NCI-H524 treated with DMSO at 0.1 percent for 48 hours (cell line): ENCODE results near the gene PAF1.
"Not testable (repeated sequence)": the region's sequence is repeated elsewhere in the genome, so short reads cannot be mapped to it uniquely, and the experiment has no call there.

Experiments used
- DNase-seq: peaks from one replicate; lab custom pipeline; 2025; lab: John Stamatoyannopoulos, UW

The PAF1 gene

DNA sequence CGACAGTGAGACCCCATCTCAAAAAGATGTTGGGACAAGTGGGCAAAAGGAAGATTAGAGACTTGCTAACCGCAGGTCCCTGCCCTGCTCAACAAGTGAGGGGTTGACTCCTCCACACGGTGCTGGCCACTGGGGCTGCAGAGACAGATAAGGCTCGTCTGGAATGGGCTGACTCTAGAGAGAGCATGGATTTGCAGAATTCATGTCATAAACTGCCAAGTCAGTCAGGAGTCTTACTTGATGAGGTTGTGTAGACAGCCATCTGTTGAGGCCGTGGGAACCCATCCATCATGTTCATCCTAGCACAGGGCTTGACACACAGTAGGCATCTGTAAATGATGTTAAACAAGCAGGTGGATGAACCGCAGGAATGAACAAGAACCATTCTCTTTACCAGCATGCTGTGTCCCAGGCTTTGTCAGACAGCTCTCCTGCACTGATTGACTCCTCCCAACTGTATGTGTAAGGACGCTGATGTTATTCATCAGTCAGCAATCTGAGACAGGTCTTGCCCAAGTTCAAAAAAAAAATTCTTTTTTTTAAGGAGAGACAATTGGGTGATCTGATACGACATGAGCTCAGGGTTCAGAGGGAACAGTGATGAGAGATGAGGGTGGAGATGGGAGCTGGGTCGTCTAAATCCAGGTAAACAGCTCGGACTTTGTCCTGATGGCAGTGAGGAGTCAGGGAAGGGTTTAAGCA lies 8.8 kb downstream of the PAF1 start:
- no peak for DNase-seq

DNA sequence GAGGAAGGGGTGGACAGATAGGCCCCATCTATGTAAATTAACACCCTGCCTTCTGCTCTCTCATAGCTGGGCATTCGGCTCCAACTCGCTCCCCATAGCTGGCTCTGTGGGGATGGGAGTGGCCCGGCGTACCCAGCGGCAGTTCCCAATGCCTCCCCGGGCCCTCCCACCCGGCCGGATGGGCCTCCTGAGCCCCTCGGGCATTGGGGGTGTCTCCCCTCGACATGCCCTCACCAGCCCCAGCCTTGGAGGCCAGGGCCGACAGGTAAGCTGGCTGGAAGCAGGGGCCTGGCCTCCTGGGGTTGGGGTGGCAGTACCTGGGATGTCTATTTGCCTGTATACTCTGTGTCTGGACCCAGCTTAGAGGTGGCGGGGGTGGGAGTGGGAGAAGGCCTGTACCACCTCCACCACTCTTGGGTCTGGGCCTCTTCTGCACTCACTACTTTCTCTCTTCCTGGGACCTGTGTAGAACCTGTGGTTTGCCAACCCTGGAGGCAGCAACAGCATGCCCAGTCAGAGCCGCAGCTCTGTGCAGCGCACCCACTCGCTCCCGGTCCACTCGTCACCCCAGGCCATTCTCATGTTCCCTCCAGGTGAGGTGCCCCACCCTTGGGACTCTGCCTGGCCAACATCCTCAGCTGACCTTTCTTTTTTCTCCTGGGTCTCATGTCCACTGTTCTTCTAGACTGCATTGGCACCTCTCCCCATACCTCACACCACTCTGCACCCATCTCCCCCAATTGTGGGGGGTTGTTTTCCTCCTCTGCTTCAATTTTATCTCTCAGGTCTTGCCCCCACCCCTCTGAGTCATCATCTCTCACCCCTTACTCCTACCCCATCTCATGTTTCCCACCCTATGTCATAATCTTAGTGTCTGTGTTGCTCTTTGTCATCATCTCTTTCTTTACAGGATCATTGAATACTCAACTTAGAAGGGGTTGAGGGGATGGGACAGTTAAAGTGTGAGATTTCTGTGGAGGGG lies 10.1 kb downstream of the PAF1 start:
- no peak for DNase-seq

DNA sequence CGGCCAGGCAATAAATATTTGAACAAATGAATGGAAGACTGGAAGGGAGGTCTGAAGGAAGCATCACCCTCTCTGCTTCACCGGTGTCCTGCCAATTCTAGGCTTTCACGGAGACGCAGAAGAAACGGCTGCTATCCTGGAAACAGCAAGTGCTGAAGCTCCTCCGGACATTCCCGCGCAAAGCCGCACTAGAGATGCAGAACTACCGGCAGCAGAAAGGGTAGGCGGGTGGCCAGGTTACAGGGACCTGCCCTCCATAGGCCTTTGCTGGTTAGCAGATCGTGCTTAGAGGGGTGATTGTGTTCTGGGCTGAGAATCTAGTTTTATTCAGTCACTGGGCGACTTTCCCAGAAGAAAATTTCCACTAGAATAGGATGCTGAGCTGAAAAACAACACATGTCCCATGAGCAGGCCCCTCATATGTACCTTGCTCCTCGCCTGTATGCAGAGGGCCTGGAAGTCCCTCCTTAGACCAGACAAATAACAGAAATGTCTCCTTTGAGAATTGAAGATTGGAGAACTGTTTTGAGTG lies 11.0 kb downstream of the PAF1 start:
- no peak for DNase-seq

DNA sequence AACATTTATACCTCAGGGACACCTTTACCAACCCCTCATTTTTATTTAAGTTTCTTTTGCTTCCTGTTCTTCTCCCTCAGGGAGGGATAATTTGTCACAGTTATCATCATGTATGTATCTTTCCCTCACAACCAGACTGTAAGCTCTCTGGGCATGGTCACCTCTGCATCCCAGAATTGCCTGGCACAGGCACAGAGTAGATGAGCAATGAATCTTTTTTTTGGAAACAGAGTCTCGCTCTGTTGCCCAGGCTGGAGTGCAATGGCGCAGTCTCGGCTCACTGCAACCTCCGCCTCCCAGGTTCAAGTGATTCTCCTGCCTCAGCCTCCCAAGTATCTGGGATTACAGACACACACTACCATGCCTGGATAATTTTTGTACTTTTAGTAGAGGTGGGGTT lies 11.5 kb downstream of the PAF1 start:
- not testable (repeated sequence) for DNase-seq

DNA sequence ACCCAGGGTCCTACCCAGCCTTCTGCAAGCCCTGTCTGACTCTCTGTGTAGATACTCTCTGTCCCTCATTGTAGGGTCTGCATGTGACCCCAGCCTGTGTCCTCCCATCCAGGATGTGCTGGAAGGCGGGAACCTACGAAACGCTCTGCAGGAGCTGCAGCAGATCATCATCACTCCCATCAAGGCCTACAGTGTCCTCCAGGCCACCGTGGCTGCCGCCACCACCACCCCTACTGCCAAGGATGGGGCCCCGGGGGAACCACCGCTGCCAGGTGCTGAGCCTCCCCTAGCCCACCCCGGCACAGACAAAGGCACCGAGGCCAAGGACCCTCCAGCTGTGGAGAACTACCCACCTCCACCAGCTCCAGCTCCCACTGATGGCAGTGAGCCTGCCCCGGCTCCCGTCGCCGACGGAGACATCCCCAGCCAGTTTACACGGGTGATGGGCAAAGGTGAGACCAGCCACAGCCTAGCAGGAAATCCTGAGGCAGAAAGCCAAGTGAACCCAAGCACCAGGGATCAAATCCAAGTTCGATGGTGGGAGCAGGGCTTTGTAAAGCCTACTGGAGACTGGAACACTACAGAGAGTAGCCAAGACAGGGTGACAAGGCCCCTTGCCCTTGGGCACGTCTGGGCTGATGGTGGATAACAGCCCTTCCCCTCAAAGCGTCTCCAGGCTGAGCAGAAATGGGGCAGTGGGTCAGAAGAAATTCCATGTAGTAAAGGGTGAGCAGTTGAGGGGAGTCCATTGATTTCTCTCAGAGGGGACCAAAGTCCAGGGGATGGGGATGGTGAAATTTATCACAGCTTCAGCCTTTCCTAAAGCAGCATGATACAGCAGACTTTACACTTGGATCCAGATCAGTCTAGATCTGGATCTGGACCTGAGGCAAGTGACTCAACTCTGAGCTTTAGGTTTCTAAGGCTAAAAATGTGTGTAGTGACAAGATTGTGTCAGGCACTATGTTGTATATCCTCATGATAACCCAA lies 13.2 kb downstream of the PAF1 start:
- DNase-seq, result no peak

DNA sequence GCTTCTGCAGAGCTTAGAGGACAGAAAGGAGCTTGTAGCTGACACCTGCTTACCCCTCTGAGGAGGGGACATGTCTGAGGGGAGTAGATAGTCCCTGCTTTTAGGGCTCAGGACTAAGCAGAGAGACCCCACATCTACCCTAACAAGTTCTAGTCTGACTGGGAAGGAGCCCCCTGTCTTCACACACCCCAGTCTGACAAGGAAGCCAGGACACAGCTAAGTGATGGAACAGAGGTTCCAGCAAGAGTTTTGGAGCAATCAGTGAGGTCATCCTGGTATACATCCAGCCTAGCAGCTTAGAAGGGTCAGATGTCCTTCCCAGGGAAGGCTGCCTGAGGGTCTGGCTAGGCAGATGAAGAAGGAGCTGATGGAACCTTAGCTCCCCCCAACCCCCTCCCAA lies 15.0 kb downstream of the PAF1 start:
- no peak for DNase-seq

DNA sequence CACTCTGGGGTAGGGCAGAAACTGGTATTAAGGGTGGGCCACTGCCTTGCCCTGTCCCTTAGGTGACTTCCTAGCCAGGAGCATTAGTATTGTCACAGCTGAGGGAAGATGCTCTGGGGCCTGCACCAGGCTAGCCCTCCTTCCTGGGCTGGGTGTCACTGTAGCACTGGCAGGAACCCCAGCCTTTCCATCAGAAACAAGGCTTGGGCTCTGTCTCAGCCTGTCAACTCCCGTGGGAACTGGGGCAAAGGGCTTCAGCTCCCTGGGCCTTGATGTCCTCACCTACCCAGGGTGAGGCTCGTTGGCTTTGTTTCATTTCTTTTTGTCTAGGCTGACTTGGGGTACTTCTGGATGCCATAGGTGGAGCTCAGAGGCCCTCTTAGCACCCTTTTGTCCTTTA lies 18.0 kb downstream of the PAF1 start:
- DNase-seq, result no peak

DNA sequence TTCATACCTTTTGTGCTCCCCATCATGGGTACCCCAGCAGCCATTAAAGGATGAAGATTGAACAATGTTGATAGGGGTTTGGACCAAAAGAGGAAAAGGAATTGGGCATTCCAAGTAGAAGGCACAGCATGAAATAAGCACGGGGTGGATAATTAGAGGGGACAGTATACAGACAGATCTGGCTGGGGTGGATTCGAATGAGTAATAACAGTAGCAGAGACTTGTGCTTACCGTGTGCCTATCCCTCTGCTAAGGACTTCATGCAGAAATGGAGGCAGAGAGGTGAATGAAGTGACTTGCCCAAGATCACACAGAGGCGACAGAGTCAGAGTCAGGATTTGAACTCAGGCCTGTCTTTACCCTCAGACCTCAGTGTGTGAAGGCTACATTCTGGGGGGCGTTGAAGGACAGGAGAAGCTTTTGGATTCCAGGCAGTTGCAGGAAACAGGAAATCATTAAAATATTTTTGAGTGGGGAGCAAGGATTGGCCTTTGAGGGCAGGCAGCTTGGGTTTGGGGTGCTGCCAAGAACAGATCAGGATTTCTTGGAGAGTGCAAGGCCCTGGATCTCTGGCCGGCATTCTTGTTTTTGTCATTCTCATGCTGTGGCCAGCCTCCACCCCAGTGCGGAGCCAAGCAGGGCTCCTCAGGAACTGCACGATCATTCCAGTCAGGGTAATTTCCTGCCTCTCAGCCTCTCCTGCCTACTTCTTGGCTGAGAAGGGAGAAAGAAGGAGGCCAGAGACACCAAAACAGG lies 18.7 kb downstream of the PAF1 start:
- no peak for DNase-seq

DNA sequence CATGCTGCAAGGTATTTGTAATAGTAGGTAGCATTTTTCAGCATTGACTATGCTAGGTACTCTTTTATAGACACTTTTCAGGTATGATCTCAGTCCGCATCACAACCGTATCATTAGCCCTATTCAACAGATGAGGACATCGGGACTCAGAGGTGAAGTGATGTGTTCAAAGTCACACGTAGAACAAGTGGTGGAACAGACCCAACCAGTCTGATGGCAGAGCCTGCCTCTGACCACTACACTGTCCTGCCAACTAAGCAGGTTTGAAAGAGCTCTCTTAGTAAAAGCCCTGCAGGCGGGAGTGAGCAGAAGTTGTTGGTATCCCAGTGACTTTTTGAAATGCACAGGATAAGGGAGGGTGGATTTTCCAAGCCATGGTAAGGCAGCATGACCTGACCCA lies 20.2 kb downstream of the PAF1 start:
- no peak for DNase-seq

DNA sequence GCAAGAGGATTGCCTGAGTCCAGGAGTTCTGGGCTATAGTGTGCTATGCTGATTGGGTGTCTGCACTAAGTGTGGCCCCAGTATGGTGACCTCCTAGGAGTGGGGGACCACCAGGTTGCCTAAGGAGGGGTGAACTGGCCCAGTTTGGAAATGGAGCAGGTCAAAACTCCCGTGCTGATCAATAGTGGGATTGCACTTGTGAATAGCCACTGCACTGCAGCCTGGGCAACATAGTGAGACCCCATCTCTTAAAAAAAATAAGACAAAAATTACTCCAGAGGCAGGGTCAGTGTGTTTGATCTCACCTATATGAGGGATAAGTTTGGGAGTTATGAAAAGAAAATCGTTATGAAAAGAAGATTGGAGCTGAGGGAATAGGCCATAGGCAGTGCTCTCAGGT lies 21.7 kb downstream of the PAF1 start:
- no peak for DNase-seq

DNA sequence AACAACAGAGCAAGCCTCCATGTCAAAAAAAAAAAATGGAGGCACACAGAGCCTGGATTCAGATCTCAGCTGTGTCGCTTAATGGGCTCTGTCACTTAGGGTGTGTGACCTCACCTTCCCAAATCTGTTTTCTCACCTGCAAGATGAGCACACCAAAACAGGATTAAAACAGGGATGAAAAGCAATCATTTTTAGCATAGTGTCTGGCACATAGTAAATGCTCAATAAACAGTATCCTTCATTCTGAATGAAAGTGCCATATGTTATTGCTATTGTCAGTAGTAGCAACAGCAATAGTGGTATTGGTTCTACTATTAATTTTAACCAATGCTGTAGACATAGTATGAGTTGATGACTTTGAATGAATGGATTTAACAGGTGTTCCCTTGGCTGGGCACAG lies 25.4 kb downstream of the PAF1 start:
- no peak for DNase-seq

DNA sequence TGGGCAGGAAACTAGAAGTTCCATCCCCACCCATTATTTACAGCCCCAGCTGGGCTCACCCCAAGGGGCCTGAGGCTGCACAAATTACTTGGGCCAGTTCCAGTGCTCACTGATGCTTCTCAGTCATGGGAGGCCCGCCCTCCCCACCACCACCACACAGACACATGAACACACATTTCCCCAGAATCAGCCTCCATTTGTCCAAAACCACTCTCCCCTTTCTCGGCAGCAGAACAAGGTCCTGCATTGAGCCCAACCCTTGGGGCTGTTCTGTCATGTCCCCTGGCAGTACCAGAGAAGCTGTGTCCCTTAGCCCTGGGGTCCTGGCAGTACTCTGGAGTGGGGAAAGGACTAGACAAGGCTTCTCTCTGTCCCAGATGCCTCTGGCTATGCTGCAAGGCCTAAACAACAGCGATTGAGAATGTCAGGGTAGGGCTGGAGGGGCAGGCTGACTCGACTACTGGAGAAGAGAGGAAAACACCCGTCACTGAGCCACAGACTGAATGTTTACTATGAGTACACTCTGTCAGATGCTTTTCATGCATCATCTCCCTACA lies 26.9 kb downstream of the PAF1 start:
- DNase-seq, result no peak

DNA sequence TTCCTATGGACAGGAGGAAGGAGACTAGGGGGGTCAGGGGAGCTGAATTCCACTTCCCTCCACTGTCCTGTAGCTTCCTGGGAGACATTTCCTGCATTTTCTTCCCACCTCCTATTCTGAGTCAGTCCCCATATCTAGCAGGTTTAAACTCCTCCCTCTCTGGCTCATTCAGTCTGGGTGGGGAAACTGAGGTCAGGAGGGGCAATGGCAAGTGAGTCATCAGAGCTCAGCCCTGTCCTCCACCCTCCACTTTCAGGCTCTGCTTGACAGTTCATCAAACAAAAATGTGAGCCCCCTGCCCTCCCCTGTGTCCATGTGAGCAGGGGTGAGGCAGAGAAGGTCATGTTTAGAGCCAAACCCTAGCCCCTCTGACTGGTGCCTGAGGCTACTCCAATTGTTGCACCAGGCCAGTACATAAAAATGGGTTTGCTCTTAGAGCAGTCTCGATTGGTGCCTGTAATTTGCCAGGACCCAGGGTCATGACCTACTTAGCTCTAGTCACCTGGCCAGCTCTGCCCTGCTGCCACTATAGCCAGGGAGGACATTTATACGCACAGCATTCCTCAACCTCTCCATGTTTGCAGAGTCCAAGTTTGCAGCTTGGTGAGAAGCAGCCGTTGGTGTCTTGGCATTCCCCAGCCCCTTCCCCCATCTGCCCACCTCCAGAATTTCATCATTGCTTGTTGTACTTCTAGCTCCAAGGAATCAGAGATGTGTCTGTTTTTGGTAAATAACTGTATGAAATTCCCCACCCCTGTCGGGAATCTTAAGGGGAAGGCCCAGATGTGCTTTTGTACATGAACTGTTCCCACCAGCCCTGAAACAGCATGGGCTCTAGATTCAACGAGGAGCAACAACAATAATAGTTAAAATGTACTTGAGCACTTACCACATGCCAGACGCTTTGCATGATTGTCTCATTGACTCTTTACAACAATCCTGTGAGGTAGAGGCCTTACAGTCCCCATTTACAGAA lies 27.9 kb downstream of the PAF1 start:
- DNase-seq, result no peak

DNA sequence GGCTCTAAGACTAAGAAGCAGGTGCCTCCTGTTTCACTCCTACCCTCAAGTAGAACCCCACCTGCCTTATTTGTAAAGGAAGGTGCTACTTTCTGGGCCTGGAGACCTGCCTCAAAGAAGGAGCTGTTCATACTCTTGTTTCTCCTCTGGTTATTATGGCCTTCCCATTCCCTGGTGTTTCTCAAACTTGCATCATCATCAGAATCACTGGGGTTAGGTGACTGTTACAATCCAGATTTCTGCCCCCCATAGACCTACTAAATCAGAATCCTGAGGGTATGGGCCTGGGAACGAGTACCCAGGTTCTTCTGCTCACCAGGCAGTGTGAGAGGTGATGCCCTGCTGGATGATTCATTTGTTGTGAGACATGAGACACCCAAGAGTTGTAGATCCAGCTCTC lies 30.3 kb downstream of the PAF1 start:
- no peak for DNase-seq

DNA sequence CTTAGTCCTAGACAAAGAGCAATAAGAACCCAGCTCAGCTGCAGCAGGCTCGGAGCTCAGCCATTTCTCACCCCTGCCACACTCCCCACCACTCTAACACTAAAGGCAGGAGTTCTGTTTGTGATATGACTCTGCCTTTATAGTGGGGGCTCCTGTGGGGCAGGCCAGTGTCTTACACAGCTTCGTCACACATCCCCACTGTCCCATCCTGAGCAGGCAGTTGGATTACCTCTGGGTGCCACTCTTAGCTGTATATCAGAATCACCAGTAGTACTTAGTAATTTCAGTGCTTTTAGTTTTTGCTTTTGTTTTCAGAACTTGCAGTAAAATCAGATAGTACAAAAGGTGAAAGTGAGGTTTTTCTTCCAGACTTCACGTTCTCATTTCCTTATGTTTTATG lies 31.9 kb downstream of the PAF1 start:
- no peak for DNase-seq

DNA sequence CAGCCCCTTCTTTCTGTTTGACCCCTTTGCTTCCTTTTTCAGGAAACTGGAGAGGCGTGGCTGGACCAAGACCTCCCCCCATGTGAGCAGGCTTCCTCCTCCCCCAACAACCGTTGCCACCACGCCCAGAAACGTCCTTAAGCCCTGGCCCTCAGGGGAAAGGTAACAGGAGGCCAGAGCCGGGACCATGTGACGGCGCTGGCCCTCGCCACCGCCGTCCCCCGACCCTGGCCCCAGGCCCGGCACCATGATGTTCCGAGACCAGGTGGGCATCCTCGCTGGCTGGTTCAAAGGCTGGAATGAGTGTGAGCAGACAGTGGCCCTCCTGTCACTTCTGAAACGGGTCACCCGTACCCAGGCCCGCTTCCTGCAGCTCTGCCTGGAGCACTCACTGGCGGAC lies 34.3 kb downstream of the PAF1 start:
- no peak for DNase-seq

DNA sequence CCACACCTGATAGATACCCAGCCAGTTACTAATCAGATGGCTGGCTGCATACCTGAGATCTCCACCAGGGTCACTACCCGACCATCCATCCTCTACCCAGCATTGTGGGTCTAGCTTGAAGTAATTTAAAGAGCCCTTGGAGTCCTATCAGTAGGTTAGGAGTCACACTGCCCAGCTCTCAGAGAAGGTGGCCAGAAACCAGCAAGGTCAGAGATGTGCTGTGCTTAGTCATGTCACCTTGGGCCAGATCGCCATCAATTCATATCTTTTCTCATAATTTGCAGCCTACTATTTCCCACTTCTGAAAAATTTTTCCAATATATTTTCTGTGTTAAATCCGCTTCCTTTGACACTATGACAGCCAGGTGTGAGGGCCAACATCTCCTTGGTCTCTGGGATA lies 34.8 kb downstream of the PAF1 start:
- no peak for DNase-seq

DNA sequence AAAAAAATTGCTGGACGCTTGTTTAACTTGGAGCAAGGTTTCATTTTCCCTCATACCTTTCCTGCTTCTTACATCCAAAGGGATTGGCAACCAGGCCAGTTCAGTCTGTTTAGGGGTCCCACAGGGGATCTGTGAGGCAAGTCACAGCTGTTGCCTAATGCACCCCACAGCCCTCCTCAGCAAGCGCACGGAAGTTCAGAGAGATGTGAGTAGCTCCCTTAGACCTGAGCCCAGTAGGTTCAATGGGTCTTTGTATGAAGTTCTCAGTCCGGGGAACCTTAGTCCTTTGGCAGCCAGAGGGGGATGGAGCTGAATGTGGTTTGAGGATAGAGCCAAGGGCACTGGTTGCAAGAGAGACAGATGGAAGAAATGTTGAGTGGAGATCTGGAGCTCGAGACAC lies 35.7 kb downstream of the PAF1 start:
- no peak for DNase-seq

DNA sequence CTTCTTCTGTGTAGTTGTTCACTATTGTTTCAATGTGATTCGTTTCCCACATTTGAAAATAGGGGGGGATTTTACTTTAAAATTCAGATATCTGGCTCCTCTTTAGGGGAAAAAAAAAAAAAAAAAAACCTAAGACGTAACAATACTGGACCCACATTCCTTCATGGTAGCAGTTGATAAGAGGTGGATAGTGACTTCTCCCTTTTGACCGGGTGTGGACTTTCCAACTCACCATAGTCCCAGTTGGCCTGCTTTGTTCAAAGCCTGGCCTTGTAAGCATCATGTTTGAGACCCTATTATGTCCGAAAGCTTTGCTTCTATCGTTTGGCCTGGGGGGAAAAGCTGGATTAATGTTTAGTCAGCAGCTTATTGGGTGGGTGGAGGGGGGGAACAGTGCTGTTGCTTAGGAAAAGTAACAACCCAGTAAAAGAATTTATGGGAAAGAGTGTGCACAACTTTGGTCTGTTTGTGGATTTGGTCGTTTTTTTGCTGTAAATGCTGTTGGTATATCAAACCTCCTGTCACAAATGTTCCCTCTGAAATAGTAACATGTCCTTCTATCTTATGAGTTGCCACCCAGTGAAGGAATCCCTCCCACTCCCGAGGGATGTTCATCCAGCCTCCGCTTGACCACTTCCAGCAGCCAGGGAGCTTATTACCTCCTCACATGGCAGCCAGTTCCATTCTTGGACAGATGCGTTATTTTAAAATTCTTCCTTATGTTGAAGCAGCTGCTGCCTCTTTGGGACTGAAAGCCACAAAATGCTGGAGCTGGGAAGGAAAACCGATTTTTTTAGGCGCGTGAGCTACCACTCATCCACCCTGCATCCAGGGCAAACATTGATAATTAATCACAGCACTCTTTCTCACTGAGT lies 38.3 kb downstream of the PAF1 start:
- DNase-seq, result no peak
